WTC11 (cell line): ENCODE measurements around the gene ECHDC3. TPM values are rescaled to one million over a fixed set of nuclear protein-coding genes. Genes with fewer than 3 reads are reported as not detected.

Experiments
- ATAC-seq: fragments of 200-7000 bp; cut with Tn5 transposase; 2 replicates; pipeline ENCODE4 v1.10.0; 2021; ENCODE audit warnings: mild to moderate bottlenecking, moderate library complexity
- CTCF ChIA-PET: fragments of 300-600 bp; sonication (Branson Sonifier 250); formaldehyde crosslinking; loops from one replicate; lab custom pipeline; 2021; ENCODE audit warnings: antibody characterized with exemption; lab: Charles Lee
- POLR2A ChIA-PET: fragments of 350-600 bp; sonication (Branson Sonifier 250); formaldehyde crosslinking; loops from one replicate; lab custom pipeline; 2021; ENCODE audit warnings: antibody characterized with exemption; lab: Charles Lee
- DNase-seq: peaks from one replicate; pipeline ENCODE4 v3.0.0; 2021; ENCODE audit warnings: low spot score
- H3K27ac Mint-ChIP-seq: 2 replicates; pipeline ENCODE4 v1.8.0; 2021; ENCODE audit warnings: mixed read lengths
- H3K27me3 Mint-ChIP-seq: 2 replicates; pipeline ENCODE4 v1.8.0; 2021; ENCODE audit warnings: low read depth, mild to moderate bottlenecking, moderate library complexity, mixed read lengths
- H3K36me3 Mint-ChIP-seq: 2 replicates; pipeline ENCODE4 v1.8.0; 2021; ENCODE audit warnings: mixed read lengths
- H3K4me1 Mint-ChIP-seq: 2 replicates; pipeline ENCODE4 v1.8.0; 2022; ENCODE audit warnings: mixed read lengths
- H3K4me3 Mint-ChIP-seq: 2 replicates; pipeline ENCODE4 v1.8.0; 2021; ENCODE audit warnings: mild to moderate bottlenecking, moderate library complexity, mixed read lengths
- H3K9me3 Mint-ChIP-seq: 2 replicates; pipeline ENCODE4 v1.8.0; 2021; ENCODE audit warnings: mixed read lengths
- CBFB ChIP-seq: sonication (generic); formaldehyde crosslinking; IDR thresholded peaks from 2 replicates; pipeline ENCODE4 v1.8.1; 2022; ENCODE audit warnings: mild to moderate bottlenecking, low read depth, missing genetic modification reagents
- CREB1 ChIP-seq: sonication (generic); formaldehyde crosslinking; IDR thresholded peaks from 2 replicates; pipeline ENCODE4 v1.8.0; 2023; ENCODE audit warnings: mild to moderate bottlenecking, missing genetic modification reagents
- CREM ChIP-seq: sonication (generic); formaldehyde crosslinking; IDR thresholded peaks from 2 replicates; pipeline ENCODE4 v1.8.1; 2022; ENCODE audit warnings: mild to moderate bottlenecking, missing genetic modification reagents, moderate library complexity
- ETV6 ChIP-seq: sonication (generic); formaldehyde crosslinking; IDR thresholded peaks from 2 replicates; pipeline ENCODE4 v1.8.1; 2022; ENCODE audit warnings: mild to moderate bottlenecking, missing genetic modification reagents
- GTF2I ChIP-seq: fragments of 250-450 bp; sonication (Bioruptor Pico); conservative IDR thresholded peaks from 2 replicates; pipeline ENCODE4 v1.4.0; 2021; ENCODE audit warnings: mild to moderate bottlenecking
- KAT7 ChIP-seq: sonication (generic); formaldehyde crosslinking; IDR thresholded peaks from 2 replicates; pipeline ENCODE4 v1.8.1; 2023; ENCODE audit warnings: missing genetic modification reagents, mild to moderate bottlenecking, borderline replicate concordance
- NR3C1 ChIP-seq: sonication (generic); formaldehyde crosslinking; conservative IDR thresholded peaks from 2 replicates; pipeline ENCODE4 v1.8.1; 2023; ENCODE audit warnings: low read depth, mild to moderate bottlenecking, missing genetic modification reagents
- RELA ChIP-seq: sonication (generic); formaldehyde crosslinking; IDR thresholded peaks from 2 replicates; pipeline ENCODE4 v1.8.1; 2022; ENCODE audit warnings: missing genetic modification reagents, mild to moderate bottlenecking, borderline replicate concordance
- SP1 ChIP-seq: sonication (generic); formaldehyde crosslinking; conservative IDR thresholded peaks from 2 replicates; pipeline ENCODE4 v1.8.1; 2022; ENCODE audit warnings: missing genetic modification reagents
- TCF7 ChIP-seq: sonication (generic); formaldehyde crosslinking; IDR thresholded peaks from 2 replicates; pipeline ENCODE4 v1.8.0; 2022; ENCODE audit warnings: mild to moderate bottlenecking, low read depth, missing genetic modification reagents, moderate library complexity
- TEAD1 ChIP-seq: sonication (generic); formaldehyde crosslinking; IDR thresholded peaks from 2 replicates; pipeline ENCODE4 v1.8.0; 2022; ENCODE audit warnings: mild to moderate bottlenecking, missing genetic modification reagents
- TEAD4 ChIP-seq: sonication (generic); formaldehyde crosslinking; IDR thresholded peaks from 2 replicates; pipeline ENCODE4 v1.8.0; 2022; ENCODE audit warnings: mild to moderate bottlenecking, missing genetic modification reagents
- ZNF121 ChIP-seq: sonication (generic); formaldehyde crosslinking; IDR thresholded peaks from 2 replicates; pipeline ENCODE4 v1.8.0; 2023; ENCODE audit warnings: missing genetic modification reagents
- ZNF317 ChIP-seq: sonication (generic); formaldehyde crosslinking; IDR thresholded peaks from 2 replicates; pipeline ENCODE4 v1.8.1; 2023; ENCODE audit warnings: low read depth, mild to moderate bottlenecking, moderate library complexity, missing genetic modification reagents, borderline replicate concordance
- ZNF423 ChIP-seq: fragments of 250-450 bp; sonication (Bioruptor Pico); IDR thresholded peaks from 2 replicates; pipeline ENCODE4 v2.1.2; 2022; ENCODE audit warnings: mild to moderate bottlenecking, moderate library complexity
- total RNA-seq: library from RNA; stranded (reverse); gene quantifications from 3 replicates; pipeline ENCODE4 v1.2.3, GENCODE V29; 2021
- TF ChIP-seq, protein P1 (sequence below): sonication (generic); formaldehyde crosslinking; IDR thresholded peaks from 2 replicates; pipeline ENCODE4 v1.8.1; 2022; ENCODE audit warnings: low read depth, missing genetic modification reagents, borderline replicate concordance
- TF ChIP-seq, protein P2 (sequence below): sonication (generic); formaldehyde crosslinking; IDR thresholded peaks from 2 replicates; pipeline ENCODE4 v1.8.1; 2022; ENCODE audit warnings: mild to moderate bottlenecking, moderate library complexity, missing genetic modification reagents
- TF ChIP-seq, protein P3 (sequence below): sonication (generic); formaldehyde crosslinking; IDR thresholded peaks from 2 replicates; pipeline ENCODE4 v1.8.0; 2023; ENCODE audit warnings: missing genetic modification reagents, mild to moderate bottlenecking, borderline replicate concordance
- TF ChIP-seq, protein P4 (sequence below): sonication (generic); formaldehyde crosslinking; conservative IDR thresholded peaks from 2 replicates; pipeline ENCODE4 v1.8.1; 2023; ENCODE audit warnings: mild to moderate bottlenecking, low read depth, missing genetic modification reagents, moderate library complexity

The ECHDC3 gene
- total RNA-seq, 1 experiment from 2014 or later, result 17.1 TPM

GRCh38 chr10:11797847-11798633, 55.9 kb downstream of the ECHDC3 start (continued):
- TF ChIP-seq SP1 (CRISPR knock-in tag), result no peak
- TF ChIP-seq, protein P1, sequence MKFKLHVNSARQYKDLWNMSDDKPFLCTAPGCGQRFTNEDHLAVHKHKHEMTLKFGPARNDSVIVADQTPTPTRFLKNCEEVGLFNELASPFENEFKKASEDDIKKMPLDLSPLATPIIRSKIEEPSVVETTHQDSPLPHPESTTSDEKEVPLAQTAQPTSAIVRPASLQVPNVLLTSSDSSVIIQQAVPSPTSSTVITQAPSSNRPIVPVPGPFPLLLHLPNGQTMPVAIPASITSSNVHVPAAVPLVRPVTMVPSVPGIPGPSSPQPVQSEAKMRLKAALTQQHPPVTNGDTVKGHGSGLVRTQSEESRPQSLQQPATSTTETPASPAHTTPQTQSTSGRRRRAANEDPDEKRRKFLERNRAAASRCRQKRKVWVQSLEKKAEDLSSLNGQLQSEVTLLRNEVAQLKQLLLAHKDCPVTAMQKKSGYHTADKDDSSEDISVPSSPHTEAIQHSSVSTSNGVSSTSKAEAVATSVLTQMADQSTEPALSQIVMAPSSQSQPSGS (CRISPR knock-in tag), result no peak
- TF ChIP-seq TEAD1 (CRISPR knock-in tag), result no peak

- no peaks in the 10 kb centered on the region for H3K36me3 Mint-ChIP-seq
- ChIA-PET POLR2A (no interaction called here), CTCF (interaction anchor here (0.9 to 2.3 kb wide), 8 partner anchors 15 to 187 kb away, joined by 3 to 12 read pairs (median 4); no protein-coding TSS in a partner anchor)
- H3K4me3 Mint-ChIP-seq, result no peak overlapping the region
- TF ChIP-seq GTF2I (CRISPR knock-in tag) (peak; percentile 51; the same call in 1 of the 2 replicates), ETV6 (CRISPR knock-in tag) (no peak), ZNF317 (no peak), TEAD1 (CRISPR knock-in tag) (peak; percentile 6; the same call in 1 of the 2 replicates)
- H3K9me3 Mint-ChIP-seq, result peaks cover 6% of the 10 kb centered on the region; the same call in 1 of the 2 replicates
- DNase-seq, result no peak
- H3K27me3 Mint-ChIP-seq, result no peaks in the 10 kb centered on the region
- peaks cover 28% of the 10 kb centered on the region for H3K4me1 Mint-ChIP-seq
- peak overlapping the region; percentile 75 for H3K27ac Mint-ChIP-seq
- ATAC-seq, result peak; percentile 74
Observed at GRCh38 chr10:11798845-11799735, 56.9 kb downstream of the ECHDC3 start.

GRCh38 chr10:11799736-11800080, 57.5 kb downstream of the ECHDC3 start:
- Mint-ChIP-seq H3K36me3 (no peaks in the 10 kb centered on the region), H3K27ac (no peak overlapping the region), H3K4me1 (peaks cover 28% of the 10 kb centered on the region), H3K4me3 (no peak overlapping the region), H3K9me3 (peaks cover 6% of the 10 kb centered on the region; the same call in 1 of the 2 replicates), H3K27me3 (no peaks in the 10 kb centered on the region)
- ChIA-PET POLR2A (no interaction called here), CTCF (interaction anchor here (1.2 to 2.2 kb wide), 2 partner anchors 17 to 187 kb away, joined by 6 to 12 read pairs; no protein-coding TSS in a partner anchor)
- no peak for DNase-seq
- no peak for ATAC-seq
- TF ChIP-seq CBFB (CRISPR knock-in tag) (no peak), TEAD4 (CRISPR knock-in tag) (no peak), CREB1 (CRISPR knock-in tag) (no peak), ZNF423 (no peak), TCF7 (CRISPR knock-in tag) (no peak), RELA (CRISPR knock-in tag) (no peak), NR3C1 (no peak), ETV6 (CRISPR knock-in tag) (no peak), ZNF121 (CRISPR knock-in tag) (no peak), KAT7 (CRISPR knock-in tag) (no peak), TEAD1 (CRISPR knock-in tag) (no peak), CREM (CRISPR knock-in tag) (no peak)
- TF ChIP-seq, protein P2, sequence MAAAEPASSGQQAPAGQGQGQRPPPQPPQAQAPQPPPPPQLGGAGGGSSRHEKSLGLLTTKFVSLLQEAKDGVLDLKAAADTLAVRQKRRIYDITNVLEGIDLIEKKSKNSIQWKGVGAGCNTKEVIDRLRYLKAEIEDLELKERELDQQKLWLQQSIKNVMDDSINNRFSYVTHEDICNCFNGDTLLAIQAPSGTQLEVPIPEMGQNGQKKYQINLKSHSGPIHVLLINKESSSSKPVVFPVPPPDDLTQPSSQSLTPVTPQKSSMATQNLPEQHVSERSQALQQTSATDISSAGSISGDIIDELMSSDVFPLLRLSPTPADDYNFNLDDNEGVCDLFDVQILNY, result no peak
- TF ChIP-seq, protein P3, sequence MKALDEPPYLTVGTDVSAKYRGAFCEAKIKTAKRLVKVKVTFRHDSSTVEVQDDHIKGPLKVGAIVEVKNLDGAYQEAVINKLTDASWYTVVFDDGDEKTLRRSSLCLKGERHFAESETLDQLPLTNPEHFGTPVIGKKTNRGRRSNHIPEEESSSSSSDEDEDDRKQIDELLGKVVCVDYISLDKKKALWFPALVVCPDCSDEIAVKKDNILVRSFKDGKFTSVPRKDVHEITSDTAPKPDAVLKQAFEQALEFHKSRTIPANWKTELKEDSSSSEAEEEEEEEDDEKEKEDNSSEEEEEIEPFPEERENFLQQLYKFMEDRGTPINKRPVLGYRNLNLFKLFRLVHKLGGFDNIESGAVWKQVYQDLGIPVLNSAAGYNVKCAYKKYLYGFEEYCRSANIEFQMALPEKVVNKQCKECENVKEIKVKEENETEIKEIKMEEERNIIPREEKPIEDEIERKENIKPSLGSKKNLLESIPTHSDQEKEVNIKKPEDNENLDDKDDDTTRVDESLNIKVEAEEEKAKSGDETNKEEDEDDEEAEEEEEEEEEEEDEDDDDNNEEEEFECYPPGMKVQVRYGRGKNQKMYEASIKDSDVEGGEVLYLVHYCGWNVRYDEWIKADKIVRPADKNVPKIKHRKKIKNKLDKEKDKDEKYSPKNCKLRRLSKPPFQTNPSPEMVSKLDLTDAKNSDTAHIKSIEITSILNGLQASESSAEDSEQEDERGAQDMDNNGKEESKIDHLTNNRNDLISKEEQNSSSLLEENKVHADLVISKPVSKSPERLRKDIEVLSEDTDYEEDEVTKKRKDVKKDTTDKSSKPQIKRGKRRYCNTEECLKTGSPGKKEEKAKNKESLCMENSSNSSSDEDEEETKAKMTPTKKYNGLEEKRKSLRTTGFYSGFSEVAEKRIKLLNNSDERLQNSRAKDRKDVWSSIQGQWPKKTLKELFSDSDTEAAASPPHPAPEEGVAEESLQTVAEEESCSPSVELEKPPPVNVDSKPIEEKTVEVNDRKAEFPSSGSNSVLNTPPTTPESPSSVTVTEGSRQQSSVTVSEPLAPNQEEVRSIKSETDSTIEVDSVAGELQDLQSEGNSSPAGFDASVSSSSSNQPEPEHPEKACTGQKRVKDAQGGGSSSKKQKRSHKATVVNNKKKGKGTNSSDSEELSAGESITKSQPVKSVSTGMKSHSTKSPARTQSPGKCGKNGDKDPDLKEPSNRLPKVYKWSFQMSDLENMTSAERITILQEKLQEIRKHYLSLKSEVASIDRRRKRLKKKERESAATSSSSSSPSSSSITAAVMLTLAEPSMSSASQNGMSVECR (CRISPR knock-in tag), result no peak
- TF ChIP-seq, protein P1 (CRISPR knock-in tag), result no peak
- TF ChIP-seq, protein P4, sequence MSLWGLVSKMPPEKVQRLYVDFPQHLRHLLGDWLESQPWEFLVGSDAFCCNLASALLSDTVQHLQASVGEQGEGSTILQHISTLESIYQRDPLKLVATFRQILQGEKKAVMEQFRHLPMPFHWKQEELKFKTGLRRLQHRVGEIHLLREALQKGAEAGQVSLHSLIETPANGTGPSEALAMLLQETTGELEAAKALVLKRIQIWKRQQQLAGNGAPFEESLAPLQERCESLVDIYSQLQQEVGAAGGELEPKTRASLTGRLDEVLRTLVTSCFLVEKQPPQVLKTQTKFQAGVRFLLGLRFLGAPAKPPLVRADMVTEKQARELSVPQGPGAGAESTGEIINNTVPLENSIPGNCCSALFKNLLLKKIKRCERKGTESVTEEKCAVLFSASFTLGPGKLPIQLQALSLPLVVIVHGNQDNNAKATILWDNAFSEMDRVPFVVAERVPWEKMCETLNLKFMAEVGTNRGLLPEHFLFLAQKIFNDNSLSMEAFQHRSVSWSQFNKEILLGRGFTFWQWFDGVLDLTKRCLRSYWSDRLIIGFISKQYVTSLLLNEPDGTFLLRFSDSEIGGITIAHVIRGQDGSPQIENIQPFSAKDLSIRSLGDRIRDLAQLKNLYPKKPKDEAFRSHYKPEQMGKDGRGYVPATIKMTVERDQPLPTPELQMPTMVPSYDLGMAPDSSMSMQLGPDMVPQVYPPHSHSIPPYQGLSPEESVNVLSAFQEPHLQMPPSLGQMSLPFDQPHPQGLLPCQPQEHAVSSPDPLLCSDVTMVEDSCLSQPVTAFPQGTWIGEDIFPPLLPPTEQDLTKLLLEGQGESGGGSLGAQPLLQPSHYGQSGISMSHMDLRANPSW (CRISPR knock-in tag), result no peak
